ENCODE results near the gene PRKCG.

DNA sequence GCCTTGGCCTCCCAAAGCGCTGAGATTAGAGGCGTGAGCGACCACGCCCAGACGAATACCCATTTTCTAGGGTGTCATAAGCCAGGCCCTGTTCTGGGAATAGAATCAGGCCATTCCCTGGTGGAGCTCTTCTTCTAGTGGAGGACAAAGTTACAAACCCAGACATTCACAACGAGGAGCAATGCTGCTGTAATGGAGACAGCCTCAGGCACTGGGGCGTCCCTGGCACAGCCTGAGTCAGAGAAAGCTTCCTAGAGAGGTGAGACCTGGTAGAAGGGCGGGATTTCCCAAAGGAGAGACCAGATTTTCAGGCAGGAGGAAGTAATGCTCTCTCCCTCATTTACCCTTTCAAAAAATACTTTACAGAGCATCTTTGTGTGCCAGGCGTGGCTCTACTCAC, 12.7 kb downstream of the PRKCG start:
- TF ChIP-seq, protein P1, sequence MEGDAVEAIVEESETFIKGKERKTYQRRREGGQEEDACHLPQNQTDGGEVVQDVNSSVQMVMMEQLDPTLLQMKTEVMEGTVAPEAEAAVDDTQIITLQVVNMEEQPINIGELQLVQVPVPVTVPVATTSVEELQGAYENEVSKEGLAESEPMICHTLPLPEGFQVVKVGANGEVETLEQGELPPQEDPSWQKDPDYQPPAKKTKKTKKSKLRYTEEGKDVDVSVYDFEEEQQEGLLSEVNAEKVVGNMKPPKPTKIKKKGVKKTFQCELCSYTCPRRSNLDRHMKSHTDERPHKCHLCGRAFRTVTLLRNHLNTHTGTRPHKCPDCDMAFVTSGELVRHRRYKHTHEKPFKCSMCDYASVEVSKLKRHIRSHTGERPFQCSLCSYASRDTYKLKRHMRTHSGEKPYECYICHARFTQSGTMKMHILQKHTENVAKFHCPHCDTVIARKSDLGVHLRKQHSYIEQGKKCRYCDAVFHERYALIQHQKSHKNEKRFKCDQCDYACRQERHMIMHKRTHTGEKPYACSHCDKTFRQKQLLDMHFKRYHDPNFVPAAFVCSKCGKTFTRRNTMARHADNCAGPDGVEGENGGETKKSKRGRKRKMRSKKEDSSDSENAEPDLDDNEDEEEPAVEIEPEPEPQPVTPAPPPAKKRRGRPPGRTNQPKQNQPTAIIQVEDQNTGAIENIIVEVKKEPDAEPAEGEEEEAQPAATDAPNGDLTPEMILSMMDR (conservative IDR thresholded peaks at IDR 0.05), result no peak
- TF ChIP-seq EZH2 (IDR thresholded peaks at IDR 0.05; ENCODE audit: low read depth), result no peak
